ENCODE results near the gene FBXL19. TPM values are rescaled to one million over a fixed set of nuclear protein-coding genes. Genes with fewer than 3 reads are reported as not detected.

The FBXL19 gene
- total and polyA plus RNA-seq, 2 of the 8 experiments (the other 6 are each of a cell fraction or from before 2014, with no cell fraction given): 47.2 to 72.2 TPM

DNA sequence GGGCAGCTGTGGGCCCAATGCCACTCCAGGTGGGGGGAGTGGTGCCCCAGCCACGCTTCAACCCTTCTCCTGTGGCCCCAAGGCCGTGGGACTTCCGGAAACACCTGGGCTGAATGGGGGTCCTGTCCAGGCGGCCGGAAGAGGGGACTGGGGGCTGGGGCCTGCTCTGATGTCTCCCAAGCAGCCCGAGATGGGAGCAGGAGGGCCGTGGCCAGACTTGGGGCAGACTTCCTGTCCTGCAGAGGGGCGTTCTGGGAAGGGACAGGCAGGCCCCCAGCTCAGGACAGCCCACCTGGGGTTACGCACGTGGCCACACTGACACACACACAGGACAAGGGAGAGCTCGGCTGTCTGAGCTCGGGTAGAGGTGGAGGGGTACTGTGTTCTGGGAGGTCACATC is 66.7 kb downstream of the FBXL19 start (continued):
- TF ChIP-seq, protein P1, sequence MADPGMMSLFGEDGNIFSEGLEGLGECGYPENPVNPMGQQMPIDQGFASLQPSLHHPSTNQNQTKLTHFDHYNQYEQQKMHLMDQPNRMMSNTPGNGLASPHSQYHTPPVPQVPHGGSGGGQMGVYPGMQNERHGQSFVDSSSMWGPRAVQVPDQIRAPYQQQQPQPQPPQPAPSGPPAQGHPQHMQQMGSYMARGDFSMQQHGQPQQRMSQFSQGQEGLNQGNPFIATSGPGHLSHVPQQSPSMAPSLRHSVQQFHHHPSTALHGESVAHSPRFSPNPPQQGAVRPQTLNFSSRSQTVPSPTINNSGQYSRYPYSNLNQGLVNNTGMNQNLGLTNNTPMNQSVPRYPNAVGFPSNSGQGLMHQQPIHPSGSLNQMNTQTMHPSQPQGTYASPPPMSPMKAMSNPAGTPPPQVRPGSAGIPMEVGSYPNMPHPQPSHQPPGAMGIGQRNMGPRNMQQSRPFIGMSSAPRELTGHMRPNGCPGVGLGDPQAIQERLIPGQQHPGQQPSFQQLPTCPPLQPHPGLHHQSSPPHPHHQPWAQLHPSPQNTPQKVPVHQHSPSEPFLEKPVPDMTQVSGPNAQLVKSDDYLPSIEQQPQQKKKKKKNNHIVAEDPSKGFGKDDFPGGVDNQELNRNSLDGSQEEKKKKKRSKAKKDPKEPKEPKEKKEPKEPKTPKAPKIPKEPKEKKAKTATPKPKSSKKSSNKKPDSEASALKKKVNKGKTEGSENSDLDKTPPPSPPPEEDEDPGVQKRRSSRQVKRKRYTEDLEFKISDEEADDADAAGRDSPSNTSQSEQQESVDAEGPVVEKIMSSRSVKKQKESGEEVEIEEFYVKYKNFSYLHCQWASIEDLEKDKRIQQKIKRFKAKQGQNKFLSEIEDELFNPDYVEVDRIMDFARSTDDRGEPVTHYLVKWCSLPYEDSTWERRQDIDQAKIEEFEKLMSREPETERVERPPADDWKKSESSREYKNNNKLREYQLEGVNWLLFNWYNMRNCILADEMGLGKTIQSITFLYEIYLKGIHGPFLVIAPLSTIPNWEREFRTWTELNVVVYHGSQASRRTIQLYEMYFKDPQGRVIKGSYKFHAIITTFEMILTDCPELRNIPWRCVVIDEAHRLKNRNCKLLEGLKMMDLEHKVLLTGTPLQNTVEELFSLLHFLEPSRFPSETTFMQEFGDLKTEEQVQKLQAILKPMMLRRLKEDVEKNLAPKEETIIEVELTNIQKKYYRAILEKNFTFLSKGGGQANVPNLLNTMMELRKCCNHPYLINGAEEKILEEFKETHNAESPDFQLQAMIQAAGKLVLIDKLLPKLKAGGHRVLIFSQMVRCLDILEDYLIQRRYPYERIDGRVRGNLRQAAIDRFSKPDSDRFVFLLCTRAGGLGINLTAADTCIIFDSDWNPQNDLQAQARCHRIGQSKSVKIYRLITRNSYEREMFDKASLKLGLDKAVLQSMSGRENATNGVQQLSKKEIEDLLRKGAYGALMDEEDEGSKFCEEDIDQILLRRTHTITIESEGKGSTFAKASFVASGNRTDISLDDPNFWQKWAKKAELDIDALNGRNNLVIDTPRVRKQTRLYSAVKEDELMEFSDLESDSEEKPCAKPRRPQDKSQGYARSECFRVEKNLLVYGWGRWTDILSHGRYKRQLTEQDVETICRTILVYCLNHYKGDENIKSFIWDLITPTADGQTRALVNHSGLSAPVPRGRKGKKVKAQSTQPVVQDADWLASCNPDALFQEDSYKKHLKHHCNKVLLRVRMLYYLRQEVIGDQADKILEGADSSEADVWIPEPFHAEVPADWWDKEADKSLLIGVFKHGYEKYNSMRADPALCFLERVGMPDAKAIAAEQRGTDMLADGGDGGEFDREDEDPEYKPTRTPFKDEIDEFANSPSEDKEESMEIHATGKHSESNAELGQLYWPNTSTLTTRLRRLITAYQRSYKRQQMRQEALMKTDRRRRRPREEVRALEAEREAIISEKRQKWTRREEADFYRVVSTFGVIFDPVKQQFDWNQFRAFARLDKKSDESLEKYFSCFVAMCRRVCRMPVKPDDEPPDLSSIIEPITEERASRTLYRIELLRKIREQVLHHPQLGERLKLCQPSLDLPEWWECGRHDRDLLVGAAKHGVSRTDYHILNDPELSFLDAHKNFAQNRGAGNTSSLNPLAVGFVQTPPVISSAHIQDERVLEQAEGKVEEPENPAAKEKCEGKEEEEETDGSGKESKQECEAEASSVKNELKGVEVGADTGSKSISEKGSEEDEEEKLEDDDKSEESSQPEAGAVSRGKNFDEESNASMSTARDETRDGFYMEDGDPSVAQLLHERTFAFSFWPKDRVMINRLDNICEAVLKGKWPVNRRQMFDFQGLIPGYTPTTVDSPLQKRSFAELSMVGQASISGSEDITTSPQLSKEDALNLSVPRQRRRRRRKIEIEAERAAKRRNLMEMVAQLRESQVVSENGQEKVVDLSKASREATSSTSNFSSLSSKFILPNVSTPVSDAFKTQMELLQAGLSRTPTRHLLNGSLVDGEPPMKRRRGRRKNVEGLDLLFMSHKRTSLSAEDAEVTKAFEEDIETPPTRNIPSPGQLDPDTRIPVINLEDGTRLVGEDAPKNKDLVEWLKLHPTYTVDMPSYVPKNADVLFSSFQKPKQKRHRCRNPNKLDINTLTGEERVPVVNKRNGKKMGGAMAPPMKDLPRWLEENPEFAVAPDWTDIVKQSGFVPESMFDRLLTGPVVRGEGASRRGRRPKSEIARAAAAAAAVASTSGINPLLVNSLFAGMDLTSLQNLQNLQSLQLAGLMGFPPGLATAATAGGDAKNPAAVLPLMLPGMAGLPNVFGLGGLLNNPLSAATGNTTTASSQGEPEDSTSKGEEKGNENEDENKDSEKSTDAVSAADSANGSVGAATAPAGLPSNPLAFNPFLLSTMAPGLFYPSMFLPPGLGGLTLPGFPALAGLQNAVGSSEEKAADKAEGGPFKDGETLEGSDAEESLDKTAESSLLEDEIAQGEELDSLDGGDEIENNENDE (IDR thresholded peaks at IDR 0.05; ENCODE audit: insufficient replicate concordance, low read length): no peak
- no peak for TF ChIP-seq ASH2L (IDR thresholded peaks at IDR 0.05; ENCODE audit: low read length)
- no peak for TF ChIP-seq POU5F1 (IDR thresholded peaks at IDR 0.05; ENCODE audit: low read depth, low read length)
- TF ChIP-seq POLR2AphosphoS5 (IDR thresholded peaks at IDR 0.05; ENCODE audit: low read depth, low read length): no peak
- no peak for TF ChIP-seq BACH1 (IDR thresholded peaks at IDR 0.05; ENCODE audit: low read length)
